Psoas muscle (tissue), 8 donors: ENCODE results near the gene NDRG4. TPM values are rescaled to one million over a fixed set of nuclear protein-coding genes. Genes with fewer than 3 reads are reported as not detected.

Experiments
- ATAC-seq, 4 donors: fragments of 200-7000 bp; cut with Tn5 transposase; one replicate each; pipeline ENCODE4 v1.9.1; 2020; ENCODE audit warnings: moderate library complexity in 3 of 4, mild to moderate bottlenecking in 2 of 4
- DNase-seq, 2 donors: peaks; one replicate each; pipeline ENCODE4 v3.0.0-alpha.2; 2020
- H3K27ac ChIP-seq: fragments of 200-600 bp; one replicate; pipeline ENCODE4 v1.8.0; 2022
- H3K27me3 ChIP-seq, 3 donors: fragments of 200-600 bp in 1 of 3; one replicate each; pipeline versions ENCODE4 v1.6.1 to v1.8.0; 2013 to 2022; ENCODE audit warnings: low read length in 2 of 3, mild to moderate bottlenecking in 2 of 3, moderate library complexity in 1 of 3; ENCODE audit not compliant: insufficient read depth in 3 of 3
- H3K36me3 ChIP-seq, 2 donors: fragments of 200-600 bp in 1 of 2; one replicate each; pipeline versions ENCODE4 v1.6.1 to v1.8.0; 2013 to 2022; ENCODE audit warnings: low read depth in 1 of 2, mild to moderate bottlenecking in 1 of 2, moderate library complexity in 1 of 2; ENCODE audit not compliant: insufficient read depth in 1 of 2
- H3K4me1 ChIP-seq: fragments of 200-600 bp; one replicate; pipeline ENCODE4 v1.8.0; 2022
- H3K4me3 ChIP-seq: fragments of 200-600 bp; one replicate; pipeline ENCODE4 v1.8.0; 2022; ENCODE audit warnings: mild to moderate bottlenecking
- H3K9me3 ChIP-seq: fragments of 200-600 bp; one replicate; pipeline ENCODE4 v1.8.0; 2022
- WGBS, 3 donors: extraction: QIAGEN DNeasy Blood & Tissue Kit; methylation state at CpG; one replicate each; pipeline versions ENCODE4 v1.1.6 to v1.1.7; 2013; 5-methylcytosine and 5-hydroxymethylcytosine counted together
- intact Hi-C, 2 donors: fragments of 100-400 bp; cut with DNase I; formaldehyde crosslinking; loops; one replicate each; pipeline versions ENCODE4 v1.11.0 to v1.14.2; 2022
- polyA plus RNA-seq, 3 donors: library from polyadenylated mRNA; stranded (reverse); fragments of 200-250 nt; gene quantifications; one replicate each; pipeline ENCODE4 v1.2.3, GENCODE V29; 2013
- total RNA-seq, 4 donors: library from RNA; stranded (reverse); fragmentation: NEBNext Ultra II Directional in 2 of 4; extraction: Animal tissue kit (Norgen Biotek cat#: 25700) in 2 of 4; gene quantifications; one replicate each; pipeline versions ENCODE4 v1.2.1 to v1.2.4, GENCODE V29; 2021 to 2023
- TF ChIP-seq, protein P1 (sequence below): fragments of 200-600 bp; IDR thresholded peaks from one replicate; pipeline ENCODE4 v1.8.0; 2022; ENCODE audit warnings: antibody characterized with exemption
- donor health status: healthy with polysubstance abuse.
- donor health status: DM: no; HTN: no; CAD: no; lungs with moderate emphysema.
- donor health status: Bipolar disorder and iron deficiency.
- donor health status: healthy.
- donor health status: DM: yes; HTN: yes; CAD: no.
- donor health status: DM: no; HTN: no; CAD: no.
- donor health status: DM: no; HTN: no; CAD: no.
- donor health status: DM: yes; HTN: yes; CAD: no.

Gene NDRG4
- total and polyA plus RNA-seq, 7 donors: 1.7 to 12.3 (median 2.5) TPM

- TF ChIP-seq, protein P1, sequence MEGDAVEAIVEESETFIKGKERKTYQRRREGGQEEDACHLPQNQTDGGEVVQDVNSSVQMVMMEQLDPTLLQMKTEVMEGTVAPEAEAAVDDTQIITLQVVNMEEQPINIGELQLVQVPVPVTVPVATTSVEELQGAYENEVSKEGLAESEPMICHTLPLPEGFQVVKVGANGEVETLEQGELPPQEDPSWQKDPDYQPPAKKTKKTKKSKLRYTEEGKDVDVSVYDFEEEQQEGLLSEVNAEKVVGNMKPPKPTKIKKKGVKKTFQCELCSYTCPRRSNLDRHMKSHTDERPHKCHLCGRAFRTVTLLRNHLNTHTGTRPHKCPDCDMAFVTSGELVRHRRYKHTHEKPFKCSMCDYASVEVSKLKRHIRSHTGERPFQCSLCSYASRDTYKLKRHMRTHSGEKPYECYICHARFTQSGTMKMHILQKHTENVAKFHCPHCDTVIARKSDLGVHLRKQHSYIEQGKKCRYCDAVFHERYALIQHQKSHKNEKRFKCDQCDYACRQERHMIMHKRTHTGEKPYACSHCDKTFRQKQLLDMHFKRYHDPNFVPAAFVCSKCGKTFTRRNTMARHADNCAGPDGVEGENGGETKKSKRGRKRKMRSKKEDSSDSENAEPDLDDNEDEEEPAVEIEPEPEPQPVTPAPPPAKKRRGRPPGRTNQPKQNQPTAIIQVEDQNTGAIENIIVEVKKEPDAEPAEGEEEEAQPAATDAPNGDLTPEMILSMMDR: no peak
- Histone ChIP-seq H3K9me3 (no peaks in the 10 kb centered on the region), H3K36me3 (no peaks in the 10 kb centered on the region), H3K4me3 (no peak overlapping the region), H3K4me1 (no peaks in the 10 kb centered on the region), H3K27ac (no peak overlapping the region), H3K27me3 (peaks cover 0 to 4% (median 0%) of the 10 kb centered on the region in 3 donors)
- intact Hi-C loops: no loop called here
- DNase-seq: no peak
- ATAC-seq: no peak
- WGBS, 3 donors: 66 to 84% (median 71%) methylated on average over 3 of the region's 3 CpGs
These were observed 47.3 kb upstream of the NDRG4 start for GRCh38 chr16:58452640-58453039.

GRCh38 chr16:58454178-58454577 is 45.8 kb upstream of the NDRG4 start:
- 78 to 85% (median 79%) methylated on average over 2 of the region's 2 CpGs for WGBS, 3 donors
- TF ChIP-seq, protein P1: no peak
- intact Hi-C loops: no loop called here

GRCh38 chr16:58454856-58455255 is 45.1 kb upstream of the NDRG4 start:
- WGBS, 3 donors: 81 to 92% (median 83%) methylated on average over 5 of the region's 5 CpGs
- DNase-seq: no peak
- H3K36me3 ChIP-seq: no peaks in the 10 kb centered on the region
- ATAC-seq: no peak
- no peak overlapping the region for H3K27ac ChIP-seq
- H3K4me3 ChIP-seq: no peak overlapping the region
- TF ChIP-seq, protein P1: no peak
- no peaks in the 10 kb centered on the region for H3K9me3 ChIP-seq
- intact Hi-C loops: no loop called here
- no peaks in the 10 kb centered on the region for H3K4me1 ChIP-seq
- peaks cover 0 to 4% (median 0%) of the 10 kb centered on the region in 3 donors for H3K27me3 ChIP-seq

More at GRCh38 chr16:58454178-58454577, 45.8 kb upstream of the NDRG4 start:
- Histone ChIP-seq H3K9me3 (no peaks in the 10 kb centered on the region), H3K27ac (no peak overlapping the region), H3K4me3 (no peak overlapping the region), H3K4me1 (no peaks in the 10 kb centered on the region), H3K27me3 (peaks cover 0 to 4% (median 0%) of the 10 kb centered on the region in 3 donors), H3K36me3 (no peaks in the 10 kb centered on the region)
- ATAC-seq (no peak), DNase-seq (no peak)

DNA sequence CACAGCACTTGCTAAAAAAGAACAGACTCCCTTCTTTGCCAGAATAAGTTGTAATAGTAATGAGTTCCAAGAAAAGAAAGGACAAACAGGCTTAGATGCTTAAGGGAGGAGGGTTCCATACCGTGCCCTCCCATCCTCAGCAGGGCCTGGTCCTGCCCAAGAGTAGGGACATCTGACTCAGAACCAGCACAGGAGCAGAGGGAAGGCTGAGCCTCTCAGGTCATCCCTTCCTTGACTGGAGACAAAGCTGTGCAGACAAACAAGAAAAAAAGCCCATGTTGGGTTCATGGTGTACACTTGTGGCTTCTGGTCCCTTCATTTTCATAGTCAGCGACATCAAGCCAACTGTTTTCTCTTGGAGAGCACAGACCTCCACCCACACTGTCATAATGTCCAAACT is 44.2 kb upstream of the NDRG4 start:
- intact Hi-C loops: no loop called here
- ATAC-seq (no peak), DNase-seq (no peak)
- Histone ChIP-seq H3K36me3 (no peaks in the 10 kb centered on the region), H3K27me3 (no peaks in the 10 kb centered on the region), H3K9me3 (no peaks in the 10 kb centered on the region), H3K27ac (no peak overlapping the region), H3K4me3 (no peak overlapping the region), H3K4me1 (no peaks in the 10 kb centered on the region)
- TF ChIP-seq, protein P1: no peak
- 64 to 75% (median 72%) methylated on average over 2 of the region's 2 CpGs for WGBS, 3 donors

GRCh38 chr16:58456193-58456592 is 43.8 kb upstream of the NDRG4 start:
- ATAC-seq (no peak), DNase-seq (no peak)
- Histone ChIP-seq H3K27me3 (no peaks in the 10 kb centered on the region), H3K27ac (no peak overlapping the region), H3K4me1 (no peaks in the 10 kb centered on the region), H3K9me3 (no peaks in the 10 kb centered on the region), H3K4me3 (no peak overlapping the region), H3K36me3 (no peaks in the 10 kb centered on the region)
- intact Hi-C loops: no loop called here
- WGBS, 3 donors: 47 to 53% (median 52%) methylated on average over 3 of the region's 3 CpGs
- TF ChIP-seq, protein P1: no peak
